Neutrophil (primary cell): ENCODE measurements around the gene KCNJ10.

Source experiments
- H3K27ac ChIP-seq: fragments of 200-600 bp; sonication (generic); 2 replicates; pipeline ENCODE4 v1.5.1; 2016; ENCODE audit warnings: mild to moderate bottlenecking, moderate library complexity
- H3K27me3 ChIP-seq: fragments of 200-600 bp; sonication (generic); 2 replicates; pipeline ENCODE4 v1.6.0; 2016; ENCODE audit warnings: mild to moderate bottlenecking
- H3K36me3 ChIP-seq: fragments of 200-600 bp; sonication (generic); 2 replicates; pipeline ENCODE4 v1.5.1; 2017
- H3K4me1 ChIP-seq, 2 experiments: fragments of 200-600 bp in 1 of 2; sonication (generic) in 1 of 2; 1 replicate in 1 of 2; 2 replicates in 1 of 2; pipeline versions ENCODE4 v1.5.1 to v1.6.1; 2013 to 2016; ENCODE audit warnings: low read depth in 1 of 2, low read length in 1 of 2, mild to moderate bottlenecking in 1 of 2, moderate library complexity in 1 of 2; ENCODE audit not compliant: control insufficient read depth in 1 of 2, insufficient read depth in 1 of 2
- H3K4me3 ChIP-seq, 2 experiments: fragments of 200-600 bp in 1 of 2; sonication (generic) in 1 of 2; 1 replicate in 1 of 2; 2 replicates in 1 of 2; pipeline ENCODE4 v1.5.1; 2013 to 2016; ENCODE audit warnings: low read depth in 1 of 2, low read length in 1 of 2, mild to moderate bottlenecking in 1 of 2, moderate library complexity in 1 of 2
- H3K9me3 ChIP-seq: fragments of 200-600 bp; sonication (generic); 2 replicates; pipeline ENCODE4 v1.5.1; 2016
- TF ChIP-seq, protein P1 (sequence below): fragments of 200-600 bp; sonication (generic); IDR thresholded peaks from 2 replicates; pipeline ENCODE4 v1.5.1; 2016; ENCODE audit warnings: antibody characterized with exemption

Gene KCNJ10

DNA sequence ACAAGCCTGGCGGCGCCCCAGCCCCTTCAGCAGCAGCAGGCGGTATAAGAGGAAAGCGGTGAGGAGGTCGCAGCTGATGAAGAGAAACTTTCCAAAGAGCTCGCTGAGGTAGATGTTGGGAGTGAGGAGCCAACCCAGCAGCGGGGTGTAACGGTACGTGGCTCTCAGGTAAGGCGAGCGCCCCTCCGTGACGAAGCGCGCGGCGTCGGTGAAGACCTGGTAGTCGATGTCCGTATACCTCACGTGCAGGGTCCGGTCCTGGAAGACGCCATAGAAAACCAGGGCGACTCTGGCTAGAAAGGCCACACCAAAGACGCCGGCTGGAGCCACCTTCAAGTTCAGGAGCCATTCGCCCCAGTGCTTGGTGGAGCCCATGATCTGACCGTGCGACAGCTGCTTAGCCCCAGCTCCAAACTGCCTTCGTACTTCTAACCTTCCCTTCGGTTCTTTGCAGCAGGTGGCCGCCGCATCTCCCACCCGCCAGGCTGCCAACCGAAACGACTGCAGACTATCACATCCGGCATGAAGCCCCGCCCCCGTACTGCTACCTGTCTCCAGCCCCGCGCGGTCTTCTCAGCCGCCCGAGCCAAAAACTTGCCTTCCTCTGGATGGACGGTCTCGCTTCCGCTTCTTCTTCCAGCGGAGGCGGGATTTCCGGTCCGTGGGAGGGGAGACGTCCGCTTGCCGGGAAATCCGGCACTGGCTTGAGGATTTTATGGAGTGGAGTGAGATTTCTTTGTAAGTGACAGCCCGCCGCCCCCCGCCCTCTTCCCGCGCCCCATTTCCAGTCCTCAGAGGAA lies 38.4 kb downstream of the KCNJ10 start, which contains the start of gene PIGM:
Gene PIGM (minus strand): TSS at position 626 of the 800 bp plus-strand sequence. CDS start 251 bp downstream, at position 375.
- no peaks in the 10 kb centered on the region for H3K9me3 ChIP-seq
- peak within 1 kb of the TSS; percentile 90 to 94 for H3K4me3 ChIP-seq
- peak within 1 kb of the TSS; percentile 51 for H3K27ac ChIP-seq
- peaks cover 17% of the 10 kb centered on the region in 2 experiments for H3K4me1 ChIP-seq
- H3K27me3 ChIP-seq: peaks cover 48% of the 10 kb centered on the region
- no peaks in the 10 kb centered on the region for H3K36me3 ChIP-seq
- TF ChIP-seq, protein P1, sequence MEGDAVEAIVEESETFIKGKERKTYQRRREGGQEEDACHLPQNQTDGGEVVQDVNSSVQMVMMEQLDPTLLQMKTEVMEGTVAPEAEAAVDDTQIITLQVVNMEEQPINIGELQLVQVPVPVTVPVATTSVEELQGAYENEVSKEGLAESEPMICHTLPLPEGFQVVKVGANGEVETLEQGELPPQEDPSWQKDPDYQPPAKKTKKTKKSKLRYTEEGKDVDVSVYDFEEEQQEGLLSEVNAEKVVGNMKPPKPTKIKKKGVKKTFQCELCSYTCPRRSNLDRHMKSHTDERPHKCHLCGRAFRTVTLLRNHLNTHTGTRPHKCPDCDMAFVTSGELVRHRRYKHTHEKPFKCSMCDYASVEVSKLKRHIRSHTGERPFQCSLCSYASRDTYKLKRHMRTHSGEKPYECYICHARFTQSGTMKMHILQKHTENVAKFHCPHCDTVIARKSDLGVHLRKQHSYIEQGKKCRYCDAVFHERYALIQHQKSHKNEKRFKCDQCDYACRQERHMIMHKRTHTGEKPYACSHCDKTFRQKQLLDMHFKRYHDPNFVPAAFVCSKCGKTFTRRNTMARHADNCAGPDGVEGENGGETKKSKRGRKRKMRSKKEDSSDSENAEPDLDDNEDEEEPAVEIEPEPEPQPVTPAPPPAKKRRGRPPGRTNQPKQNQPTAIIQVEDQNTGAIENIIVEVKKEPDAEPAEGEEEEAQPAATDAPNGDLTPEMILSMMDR: no peak

DNA sequence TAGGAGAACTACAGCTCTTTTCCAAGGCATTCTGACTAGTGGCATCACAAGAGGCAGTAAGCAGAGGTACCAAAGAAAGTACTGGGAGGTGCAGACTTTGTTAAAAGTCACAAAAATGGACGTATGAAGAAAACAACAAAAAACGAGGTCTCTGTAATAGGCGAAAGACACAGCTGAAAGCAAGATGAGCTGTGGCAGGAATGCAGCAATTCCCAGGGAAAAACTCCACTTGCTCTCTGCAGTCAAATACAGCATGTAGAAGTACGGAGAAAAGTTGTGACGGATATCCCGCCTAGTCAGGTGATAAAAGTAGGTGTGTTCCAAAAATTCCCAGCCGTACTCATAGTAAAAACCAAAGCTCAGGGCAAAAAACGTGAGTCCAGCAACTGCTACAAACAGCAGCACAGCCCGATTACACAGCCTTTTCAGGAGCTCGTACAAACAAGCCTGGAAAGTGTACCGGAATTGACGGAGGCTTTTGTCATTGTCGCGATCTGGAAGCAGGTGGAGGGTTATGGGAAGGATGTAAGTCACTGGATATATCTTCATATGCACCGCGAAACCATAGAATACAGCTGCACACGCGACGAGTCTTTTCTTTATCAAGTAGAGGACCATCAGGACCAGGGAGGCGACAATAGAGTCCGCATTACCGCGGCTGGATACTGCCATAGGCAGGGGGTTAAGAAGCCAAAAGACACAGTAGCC lies 39.1 kb downstream of the KCNJ10 start:
- H3K27ac ChIP-seq: no peak overlapping the region
- peak overlapping the region; percentile 90 to 94 for H3K4me3 ChIP-seq
- H3K27me3 ChIP-seq: peaks cover 47% of the 10 kb centered on the region
- H3K9me3 ChIP-seq: no peaks in the 10 kb centered on the region
- H3K4me1 ChIP-seq: peaks cover 17% of the 10 kb centered on the region in 2 experiments
- H3K36me3 ChIP-seq: no peaks in the 10 kb centered on the region
- TF ChIP-seq, protein P1: no peak

DNA sequence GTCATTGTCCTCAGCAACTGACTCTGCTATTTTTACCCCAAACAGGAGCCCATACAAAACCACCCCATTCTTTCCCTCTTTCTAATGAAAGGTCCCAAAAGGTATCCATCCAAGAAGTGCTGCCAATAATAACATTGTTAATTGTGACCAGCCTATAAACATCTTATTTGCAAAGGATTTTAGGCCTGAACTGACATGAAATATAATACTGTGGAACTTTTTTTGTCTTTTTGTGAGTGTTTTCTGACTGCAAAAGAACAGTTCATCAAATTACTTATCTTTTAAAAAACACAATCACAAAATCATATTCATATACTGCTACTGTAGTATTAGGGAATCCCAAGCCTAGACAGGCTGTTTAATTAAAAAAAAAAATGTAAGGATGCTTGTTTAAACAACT lies 41.5 kb downstream of the KCNJ10 start:
- no peaks in the 10 kb centered on the region for H3K9me3 ChIP-seq
- H3K4me3 ChIP-seq: no peak overlapping the region
- TF ChIP-seq, protein P1: no peak
- peaks cover 24% of the 10 kb centered on the region for H3K27me3 ChIP-seq
- H3K4me1 ChIP-seq: peaks cover 17% of the 10 kb centered on the region in 2 experiments
- H3K36me3 ChIP-seq: no peaks in the 10 kb centered on the region
- no peak overlapping the region for H3K27ac ChIP-seq

DNA sequence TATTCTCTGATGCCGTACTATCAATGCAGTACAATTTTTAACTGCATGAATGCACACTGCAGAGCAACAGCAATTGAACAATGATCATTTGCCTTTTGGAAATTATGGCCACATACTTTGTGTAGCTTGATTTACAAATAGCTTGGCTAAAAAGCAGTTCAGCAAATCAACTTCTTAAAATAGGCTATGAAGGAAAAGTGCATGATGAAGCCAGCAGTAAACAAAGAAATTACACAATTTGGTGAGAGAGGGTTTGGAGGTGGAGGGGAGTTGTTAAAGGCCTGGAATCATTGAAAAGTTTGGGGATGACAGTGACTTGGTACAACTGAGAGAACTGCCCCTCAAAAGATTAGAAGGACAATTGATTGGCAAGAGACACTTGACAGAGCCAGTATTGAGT lies 44.6 kb downstream of the KCNJ10 start:
- TF ChIP-seq, protein P1: no peak
- no peaks in the 10 kb centered on the region for H3K9me3 ChIP-seq

DNA sequence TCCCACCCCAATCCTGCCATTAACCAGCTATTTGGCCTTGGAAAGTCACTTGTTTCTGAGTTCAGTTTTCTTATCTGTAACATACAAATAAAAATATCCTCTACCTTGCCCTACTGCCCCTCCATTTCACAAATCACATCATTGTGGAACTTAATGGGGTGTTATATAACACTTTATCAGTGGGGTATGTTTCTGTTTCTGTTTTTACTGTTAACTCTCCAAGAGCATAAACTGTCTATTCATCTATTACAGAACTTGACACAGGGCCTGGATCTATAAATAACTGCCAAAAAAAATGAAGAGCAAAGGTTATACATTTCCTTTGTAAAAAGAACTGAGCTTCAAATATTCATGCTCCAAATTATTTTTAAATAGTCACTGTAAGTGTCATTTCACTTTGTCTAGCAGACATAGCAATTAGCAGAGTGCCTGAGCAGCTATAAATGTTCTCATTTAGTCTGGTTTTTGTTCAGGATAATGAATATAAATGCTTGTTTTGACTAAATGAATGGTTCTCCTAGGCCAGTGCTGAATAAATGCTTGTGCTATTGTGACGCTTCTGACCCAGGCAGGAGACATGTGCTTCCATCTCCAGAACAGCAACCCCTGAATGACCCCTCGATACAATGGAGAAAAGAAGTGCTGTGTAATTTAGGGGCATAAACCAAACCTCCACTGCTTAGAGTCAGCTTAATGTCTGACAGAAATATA lies 45.6 kb downstream of the KCNJ10 start:
- no peak overlapping the region for H3K27ac ChIP-seq
- TF ChIP-seq, protein P1: no peak

More for the DNA sequence above, 44.6 kb downstream of the KCNJ10 start:
- Histone ChIP-seq H3K27me3 (no peaks in the 10 kb centered on the region), H3K36me3 (no peaks in the 10 kb centered on the region), H3K4me1 (no peaks in the 10 kb centered on the region), H3K4me3 (no peak overlapping the region), H3K27ac (no peak overlapping the region)

More for the DNA sequence above, 45.6 kb downstream of the KCNJ10 start:
- H3K9me3 ChIP-seq: no peaks in the 10 kb centered on the region
- H3K36me3 ChIP-seq: no peaks in the 10 kb centered on the region
- no peak overlapping the region for H3K4me3 ChIP-seq
- no peaks in the 10 kb centered on the region for H3K4me1 ChIP-seq
- H3K27me3 ChIP-seq: no peaks in the 10 kb centered on the region
